Measurements from ENCODE around the gene CAMK4. TPM values are rescaled to one million over a fixed set of nuclear protein-coding genes. Genes with fewer than 3 reads are reported as not detected.

Gene CAMK4
- total and polyA plus RNA-seq, 2 of the 8 experiments (the other 6 are each of a cell fraction or from before 2014, with no cell fraction given) = 1.8 to 8.3 TPM

DNA sequence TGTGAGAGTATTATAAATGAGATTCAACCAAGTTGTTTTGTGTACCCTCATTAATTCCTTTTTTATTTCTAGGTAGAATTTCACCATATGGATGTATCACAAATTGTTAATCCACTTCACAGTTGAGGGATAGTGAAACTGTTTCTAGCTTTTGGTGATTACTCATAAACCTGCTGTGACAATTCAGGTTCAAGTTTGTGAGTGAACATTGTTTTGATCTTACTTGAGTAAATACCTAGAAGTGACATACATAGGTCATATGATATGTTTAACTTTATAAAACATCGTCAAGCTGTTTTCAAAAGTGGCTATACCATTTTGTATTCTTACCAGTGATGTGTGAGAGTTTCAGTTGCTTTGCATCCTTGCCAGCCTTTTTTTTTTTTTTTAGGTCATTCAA is 112.9 kb downstream of the CAMK4 start (continued):
- no peak for TF ChIP-seq YY1 (IDR thresholded peaks at IDR 0.05; ENCODE audit: low read depth, low read length)

Measured in H1 (cell line).